ENCODE results near the gene CRELD1. TPM values are rescaled to one million over a fixed set of nuclear protein-coding genes. Genes with fewer than 3 reads are reported as not detected.
A peak's percentile ranks its signal among the peaks of the same experiment; 100 is the strongest.

Gene CRELD1
- total and polyA plus RNA-seq, 2 of the 13 experiments (the other 11 are each of a cell fraction or from before 2014, with no cell fraction given) = 27.1 to 61.9 TPM

GRCh38 chr3:9915254-9916141 lies 18.1 kb upstream of the CRELD1 start (continued):
- TF ChIP-seq ZNF646 (CRISPR knock-in tag; IDR thresholded peaks at IDR 0.05) = no peak
- TF ChIP-seq GATA4 (IDR thresholded peaks at IDR 0.05; ENCODE audit: borderline replicate concordance, low read depth) = no peak
- no peak for TF ChIP-seq ZBTB49 (CRISPR knock-in tag; IDR thresholded peaks at IDR 0.05; ENCODE audit: borderline replicate concordance)
- TF ChIP-seq IKZF5 (CRISPR knock-in tag; IDR thresholded peaks at IDR 0.05) = 0 out of 2 replicates have a peak, but pooled peaks have one; percentile 37
- TF ChIP-seq ZBTB7B (CRISPR knock-in tag; IDR thresholded peaks at IDR 0.05) = 0 out of 2 replicates have a peak, but pooled peaks have one; percentile 20
- peak; percentile 71; the same call in 1 of the 2 replicates for TF ChIP-seq ZC3H13 (CRISPR knock-in tag; IDR thresholded peaks at IDR 0.05)
- peak; percentile 75; the same call in 1 of the 2 replicates for TF ChIP-seq FLYWCH1 (CRISPR knock-in tag; IDR thresholded peaks at IDR 0.05)
- peak; percentile 53 for TF ChIP-seq KDM2A (CRISPR knock-in tag; IDR thresholded peaks at IDR 0.05; ENCODE audit: borderline replicate concordance, low read depth)
- 0 out of 2 replicates have a peak, but pooled peaks have one; percentile 36 for TF ChIP-seq ZNF335 (CRISPR knock-in tag; IDR thresholded peaks at IDR 0.05)
- TF ChIP-seq PHF5A (CRISPR knock-in tag; IDR thresholded peaks at IDR 0.05; ENCODE audit: low read depth, unreplicated experiment) = peak; percentile 18
- peak; percentile 35; the same call in 1 of the 2 replicates for TF ChIP-seq MED13 (CRISPR knock-in tag; IDR thresholded peaks at IDR 0.05)
- TF ChIP-seq RCOR2 (CRISPR knock-in tag; IDR thresholded peaks at IDR 0.05) = no peak
- no peak for TF ChIP-seq ZKSCAN1 (IDR thresholded peaks at IDR 0.05; ENCODE audit: low read length)
- TF ChIP-seq FOXA3 (CRISPR knock-in tag; IDR thresholded peaks at IDR 0.05) = 0 out of 2 replicates have a peak, but pooled peaks have one; percentile 38
- 0 out of 2 replicates have a peak, but pooled peaks have one; percentile 34 for TF ChIP-seq ZNF430 (CRISPR knock-in tag; IDR thresholded peaks at IDR 0.05)
- peak; percentile 52; the same call in 1 of the 2 replicates for TF ChIP-seq STAG1 (CRISPR knock-in tag; IDR thresholded peaks at IDR 0.05)
- peak; percentile 17; the same call in 1 of the 2 replicates for TF ChIP-seq ZNF556 (CRISPR knock-in tag; IDR thresholded peaks at IDR 0.05; ENCODE audit: borderline replicate concordance)
- peak; percentile 65; the same call in 1 of the 2 replicates for TF ChIP-seq TMF1 (CRISPR knock-in tag; IDR thresholded peaks at IDR 0.05; ENCODE audit: low read depth)
- TF ChIP-seq ZNF788 (CRISPR knock-in tag; IDR thresholded peaks at IDR 0.05; ENCODE audit: borderline replicate concordance) = peak; percentile 11; the same call in 1 of the 2 replicates
